Astrocyte (in vitro differentiated cells and primary cell): ENCODE measurements around the gene SLC25A25. TPM values are rescaled to one million over a fixed set of nuclear protein-coding genes. Genes with fewer than 3 reads are reported as not detected.
"Not testable (repeated sequence)": the region's sequence is repeated elsewhere in the genome, so short reads cannot be mapped to it uniquely, and the experiment has no call there.

ENCODE experiments used
- DNase-seq: peaks from one replicate; pipeline ENCODE4 v3.0.0-alpha.2; 2010; ENCODE audit warnings: low read depth
- FAIRE-seq: peaks from 2 replicates; lab custom pipeline; 2011; peaks lifted over from hg19 to GRCh38; lab: Jason Lieb, UNC
- H2AFZ ChIP-seq: 2 replicates; pipeline ENCODE4 v1.6.0; 2012; ENCODE audit warnings: low read depth, low read length, inconsistent platforms
- H3K27ac ChIP-seq: 2 replicates; pipeline ENCODE4 v1.5.1; 2011; ENCODE audit warnings: low read depth, low read length, inconsistent platforms
- H3K27me3 ChIP-seq: 2 replicates; pipeline ENCODE4 v1.6.0; 2011; ENCODE audit warnings: low read length, inconsistent platforms; ENCODE audit not compliant: insufficient read depth
- H3K36me3 ChIP-seq: 2 replicates; pipeline ENCODE4 v1.5.1; 2011; ENCODE audit warnings: low read length, inconsistent platforms; ENCODE audit not compliant: insufficient read depth
- H3K4me1 ChIP-seq: 2 replicates; pipeline ENCODE4 v1.5.1; 2011; ENCODE audit warnings: low read length, inconsistent platforms; ENCODE audit not compliant: insufficient read depth
- H3K4me2 ChIP-seq: 2 replicates; pipeline ENCODE4 v1.6.0; 2012; ENCODE audit warnings: low read length, inconsistent platforms
- H3K4me3 ChIP-seq: 2 replicates; pipeline ENCODE4 v1.5.1; 2011; ENCODE audit warnings: low read depth, mild to moderate bottlenecking, low read length, inconsistent platforms; ENCODE audit not compliant: insufficient read depth
- H3K79me2 ChIP-seq: 2 replicates; pipeline ENCODE4 v1.6.0; 2012; ENCODE audit warnings: mild to moderate bottlenecking, low read length, inconsistent platforms; ENCODE audit not compliant: insufficient read depth
- H3K9ac ChIP-seq: 2 replicates; pipeline ENCODE4 v1.6.0; 2012; ENCODE audit warnings: mild to moderate bottlenecking, low read length, inconsistent platforms
- H3K9me3 ChIP-seq: 2 replicates; pipeline ENCODE4 v1.5.1; 2012; ENCODE audit warnings: low read depth, mild to moderate bottlenecking, low read length, inconsistent platforms; ENCODE audit not compliant: insufficient read depth
- H4K20me1 ChIP-seq: 2 replicates; pipeline ENCODE4 v1.6.0; 2012; ENCODE audit warnings: low read length, inconsistent platforms; ENCODE audit not compliant: insufficient read depth
- H3K27ac Mint-ChIP-seq: one replicate; pipeline ENCODE4 v1.8.0; 2021; ENCODE audit warnings: mild to moderate bottlenecking, mixed read lengths; ENCODE audit not compliant: unreplicated experiment
- H3K27me3 Mint-ChIP-seq: one replicate; pipeline ENCODE4 v1.8.0; 2021; ENCODE audit warnings: low read depth, mixed read lengths; ENCODE audit not compliant: unreplicated experiment
- H3K36me3 Mint-ChIP-seq: one replicate; pipeline ENCODE4 v1.8.0; 2021; ENCODE audit warnings: low read depth, mixed read lengths; ENCODE audit not compliant: unreplicated experiment
- H3K4me1 Mint-ChIP-seq: one replicate; pipeline ENCODE4 v1.8.0; 2021; ENCODE audit warnings: low read depth, mixed read lengths; ENCODE audit not compliant: unreplicated experiment
- H3K4me3 Mint-ChIP-seq: one replicate; pipeline ENCODE4 v1.8.0; 2021; ENCODE audit warnings: mild to moderate bottlenecking, moderate library complexity, mixed read lengths; ENCODE audit not compliant: unreplicated experiment
- H3K9me3 Mint-ChIP-seq: one replicate; pipeline ENCODE4 v1.8.0; 2021; ENCODE audit warnings: mild to moderate bottlenecking, mixed read lengths; ENCODE audit not compliant: unreplicated experiment
- EZH2 ChIP-seq: IDR thresholded peaks from 2 replicates; pipeline ENCODE4 v1.6.1; 2012; ENCODE audit warnings: mild to moderate bottlenecking, low read length, inconsistent platforms; ENCODE audit not compliant: insufficient read depth
- total RNA-seq: library from RNA; stranded (reverse); gene quantifications from 2 replicates; pipeline ENCODE4 v1.2.1, GENCODE V29; 2021
- TF ChIP-seq, protein P1 (sequence below): IDR thresholded peaks from 2 replicates; pipeline ENCODE4 v1.5.1; 2011; ENCODE audit warnings: low read depth, mild to moderate bottlenecking, inconsistent platforms, low read length, moderate library complexity; ENCODE audit not compliant: insufficient read depth

SLC25A25 gene
- total RNA-seq, 1 donor from 2014 or later: 14.4 TPM

GRCh38 chr9:128131346-128131745, 63.3 kb downstream of the SLC25A25 start:
- not testable (repeated sequence) for H3K36me3 Mint-ChIP-seq, H3K4me2 ChIP-seq, H3K9me3 Mint-ChIP-seq, FAIRE-seq, H3K27me3 ChIP-seq, H3K27ac ChIP-seq, H3K36me3 ChIP-seq, H3K4me1 ChIP-seq, DNase-seq, H3K9me3 ChIP-seq, H3K4me1 Mint-ChIP-seq, H4K20me1 ChIP-seq, H3K4me3 ChIP-seq, H2AFZ ChIP-seq, H3K27ac Mint-ChIP-seq, H3K4me3 Mint-ChIP-seq, H3K9ac ChIP-seq
- H3K79me2 ChIP-seq: peaks cover 12% of the 10 kb centered on the region
- H3K27me3 Mint-ChIP-seq: peaks cover 16% of the 10 kb centered on the region

- H3K9ac ChIP-seq, H3K36me3 ChIP-seq, H3K9me3 Mint-ChIP-seq, H3K27ac Mint-ChIP-seq, H2AFZ ChIP-seq, FAIRE-seq, H3K4me3 Mint-ChIP-seq, H3K9me3 ChIP-seq, H3K4me2 ChIP-seq, H3K4me1 Mint-ChIP-seq, H4K20me1 ChIP-seq, H3K4me3 ChIP-seq, H3K36me3 Mint-ChIP-seq, DNase-seq, H3K79me2 ChIP-seq, H3K27me3 ChIP-seq, H3K27ac ChIP-seq: not testable (repeated sequence)
- H3K4me1 ChIP-seq: peaks cover 12% of the 10 kb centered on the region
- peaks cover 21% of the 10 kb centered on the region for H3K27me3 Mint-ChIP-seq
Measured at GRCh38 chr9:128132139-128132538, 64.1 kb downstream of the SLC25A25 start.

- DNase-seq, H3K36me3 Mint-ChIP-seq, H3K27me3 ChIP-seq, H3K36me3 ChIP-seq, H3K4me2 ChIP-seq, H3K79me2 ChIP-seq, H3K27ac ChIP-seq, H4K20me1 ChIP-seq, H3K4me1 Mint-ChIP-seq, H3K9me3 ChIP-seq, H2AFZ ChIP-seq, FAIRE-seq, H3K27ac Mint-ChIP-seq, H3K4me3 ChIP-seq, H3K4me3 Mint-ChIP-seq, H3K9ac ChIP-seq, H3K9me3 Mint-ChIP-seq: not testable (repeated sequence)
- peaks cover 14% of the 10 kb centered on the region for H3K4me1 ChIP-seq
- peaks cover 28% of the 10 kb centered on the region for H3K27me3 Mint-ChIP-seq
Measured at GRCh38 chr9:128135561-128135960, 67.5 kb downstream of the SLC25A25 start.

- no peaks in the 10 kb centered on the region for H4K20me1 ChIP-seq
- H3K4me1 Mint-ChIP-seq: peaks cover 4% of the 10 kb centered on the region
- H3K36me3 Mint-ChIP-seq: no peaks in the 10 kb centered on the region
- peak overlapping the region; percentile 47 for H3K4me2 ChIP-seq
- TF ChIP-seq, protein P1, sequence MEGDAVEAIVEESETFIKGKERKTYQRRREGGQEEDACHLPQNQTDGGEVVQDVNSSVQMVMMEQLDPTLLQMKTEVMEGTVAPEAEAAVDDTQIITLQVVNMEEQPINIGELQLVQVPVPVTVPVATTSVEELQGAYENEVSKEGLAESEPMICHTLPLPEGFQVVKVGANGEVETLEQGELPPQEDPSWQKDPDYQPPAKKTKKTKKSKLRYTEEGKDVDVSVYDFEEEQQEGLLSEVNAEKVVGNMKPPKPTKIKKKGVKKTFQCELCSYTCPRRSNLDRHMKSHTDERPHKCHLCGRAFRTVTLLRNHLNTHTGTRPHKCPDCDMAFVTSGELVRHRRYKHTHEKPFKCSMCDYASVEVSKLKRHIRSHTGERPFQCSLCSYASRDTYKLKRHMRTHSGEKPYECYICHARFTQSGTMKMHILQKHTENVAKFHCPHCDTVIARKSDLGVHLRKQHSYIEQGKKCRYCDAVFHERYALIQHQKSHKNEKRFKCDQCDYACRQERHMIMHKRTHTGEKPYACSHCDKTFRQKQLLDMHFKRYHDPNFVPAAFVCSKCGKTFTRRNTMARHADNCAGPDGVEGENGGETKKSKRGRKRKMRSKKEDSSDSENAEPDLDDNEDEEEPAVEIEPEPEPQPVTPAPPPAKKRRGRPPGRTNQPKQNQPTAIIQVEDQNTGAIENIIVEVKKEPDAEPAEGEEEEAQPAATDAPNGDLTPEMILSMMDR: no peak
- no peak for TF ChIP-seq EZH2
- H3K4me3 ChIP-seq: no peak overlapping the region
- peak; percentile 75 for FAIRE-seq
- H2AFZ ChIP-seq: peak overlapping the region; percentile 27
- H3K27me3 ChIP-seq: peaks cover 6% of the 10 kb centered on the region
- DNase-seq: peak; percentile 95
- H3K79me2 ChIP-seq: no peaks in the 10 kb centered on the region
- H3K9me3 Mint-ChIP-seq: peaks cover 8% of the 10 kb centered on the region
- H3K27ac ChIP-seq: no peak overlapping the region
- peaks cover 28% of the 10 kb centered on the region for H3K27me3 Mint-ChIP-seq
- no peak overlapping the region for H3K27ac Mint-ChIP-seq
- H3K9ac ChIP-seq: no peak overlapping the region
- no peaks in the 10 kb centered on the region for H3K36me3 ChIP-seq
- H3K4me1 ChIP-seq: peaks cover 14% of the 10 kb centered on the region
- H3K9me3 ChIP-seq: peaks cover 5% of the 10 kb centered on the region
- no peak overlapping the region for H3K4me3 Mint-ChIP-seq
Measured at GRCh38 chr9:128136816-128137793, 69.1 kb downstream of the SLC25A25 start.
